Activated CD4-positive, alpha-beta T cell treated with anti-CD3 and anti-CD28 coated beads, Interleukin-2, amount 10 ng/mL, durations not matched to agents 24 days and 14 days (primary cell): ENCODE data around the gene DUSP15. TPM values are rescaled to one million over a fixed set of nuclear protein-coding genes. Genes with fewer than 3 reads are reported as not detected.
A peak's percentile ranks its signal among the peaks of the same experiment; 100 is the strongest.
"Not testable (repeated sequence)": the region's sequence is repeated elsewhere in the genome, so short reads cannot be mapped to it uniquely, and the experiment has no call there.

Source experiments
- DNase-seq: peaks from one replicate; pipeline ENCODE4 v3.0.0; 2022
- H3K27ac Mint-ChIP-seq: one replicate; pipeline ENCODE4 v1.8.0; 2022; ENCODE audit warnings: mild to moderate bottlenecking, mixed read lengths
- H3K27me3 Mint-ChIP-seq: one replicate; pipeline ENCODE4 v1.8.0; 2022; ENCODE audit warnings: mixed read lengths
- H3K36me3 Mint-ChIP-seq: one replicate; pipeline ENCODE4 v1.8.0; 2022; ENCODE audit warnings: low read depth, mild to moderate bottlenecking, mixed read lengths
- H3K4me1 Mint-ChIP-seq: one replicate; pipeline ENCODE4 v1.8.0; 2021; ENCODE audit warnings: mixed read lengths
- H3K4me3 Mint-ChIP-seq: one replicate; pipeline ENCODE4 v1.8.0; 2022; ENCODE audit warnings: mild to moderate bottlenecking, moderate library complexity, mixed read lengths
- H3K9me3 Mint-ChIP-seq: one replicate; pipeline ENCODE4 v1.8.0; 2021; ENCODE audit warnings: mixed read lengths
- intact Hi-C: fragments of 100-400 bp; cut with micrococcal nuclease; formaldehyde crosslinking; loops from one replicate; pipeline ENCODE4 v1.15.1; 2023
- total RNA-seq: library from RNA; stranded (reverse); gene quantifications from 2 replicates; pipeline ENCODE4 v1.2.3, GENCODE V29; 2022

Gene DUSP15
- total RNA-seq, 1 donor from 2014 or later: not detected

- intact Hi-C loops: no loop called here
- H3K4me1 Mint-ChIP-seq: peaks cover 9% of the 10 kb centered on the region
- no peak overlapping the region for H3K27ac Mint-ChIP-seq
- no peaks in the 10 kb centered on the region for H3K9me3 Mint-ChIP-seq
- no peaks in the 10 kb centered on the region for H3K27me3 Mint-ChIP-seq
- DNase-seq: no peak
- no peak overlapping the region for H3K4me3 Mint-ChIP-seq
- H3K36me3 Mint-ChIP-seq: no peaks in the 10 kb centered on the region
Measured at GRCh38 chr20:31833931-31834521, 36.3 kb downstream of the DUSP15 start.

- Mint-ChIP-seq H3K4me3 (no peak overlapping the region), H3K4me1 (peaks cover 9% of the 10 kb centered on the region), H3K36me3 (no peaks in the 10 kb centered on the region), H3K27me3 (no peaks in the 10 kb centered on the region), H3K9me3 (no peaks in the 10 kb centered on the region), H3K27ac (no peak overlapping the region)
- DNase-seq: peak; percentile 89
- intact Hi-C loops: no loop called here
Measured at GRCh38 chr20:31833130-31833930, 37.0 kb downstream of the DUSP15 start.

- no peaks in the 10 kb centered on the region for H3K9me3 Mint-ChIP-seq
- DNase-seq: no peak
- H3K36me3 Mint-ChIP-seq: no peaks in the 10 kb centered on the region
- H3K4me1 Mint-ChIP-seq: peaks cover 9% of the 10 kb centered on the region
- H3K27ac Mint-ChIP-seq: no peak overlapping the region
- H3K4me3 Mint-ChIP-seq: no peak overlapping the region
- intact Hi-C loops: no loop called here
- no peaks in the 10 kb centered on the region for H3K27me3 Mint-ChIP-seq
Measured at GRCh38 chr20:31831771-31832306, 38.5 kb downstream of the DUSP15 start.

GRCh38 chr20:31831211-31831610, 39.1 kb downstream of the DUSP15 start:
- peaks cover 4% of the 10 kb centered on the region for H3K4me1 Mint-ChIP-seq
- no peak overlapping the region for H3K27ac Mint-ChIP-seq
- no peak for DNase-seq
- no peaks in the 10 kb centered on the region for H3K9me3 Mint-ChIP-seq
- no peak overlapping the region for H3K4me3 Mint-ChIP-seq
- intact Hi-C loops: no loop called here
- H3K36me3 Mint-ChIP-seq: no peaks in the 10 kb centered on the region
- H3K27me3 Mint-ChIP-seq: no peaks in the 10 kb centered on the region

- no peak overlapping the region for H3K27ac Mint-ChIP-seq
- no peak for DNase-seq
- H3K9me3 Mint-ChIP-seq: no peaks in the 10 kb centered on the region
Measured at GRCh38 chr20:31830406-31830981, 39.8 kb downstream of the DUSP15 start.

GRCh38 chr20:31829731-31830130, 40.6 kb downstream of the DUSP15 start:
- Mint-ChIP-seq H3K27me3 (no peaks in the 10 kb centered on the region), H3K4me1 (no peaks in the 10 kb centered on the region), H3K36me3 (no peaks in the 10 kb centered on the region), H3K4me3 (no peak overlapping the region), H3K27ac (no peak overlapping the region), H3K9me3 (no peaks in the 10 kb centered on the region)
- intact Hi-C loops: loop anchor here (10.0 kb wide), 1 partner anchor 205 kb away; no protein-coding TSS in a partner anchor
- DNase-seq: no peak

More at GRCh38 chr20:31830406-31830981, 39.8 kb downstream of the DUSP15 start:
- intact Hi-C loops: no loop called here
- Mint-ChIP-seq H3K4me1 (no peaks in the 10 kb centered on the region), H3K27me3 (no peaks in the 10 kb centered on the region), H3K4me3 (no peak overlapping the region), H3K36me3 (no peaks in the 10 kb centered on the region)

- H3K9me3 Mint-ChIP-seq, H3K4me1 Mint-ChIP-seq, H3K36me3 Mint-ChIP-seq, DNase-seq, H3K27me3 Mint-ChIP-seq, H3K4me3 Mint-ChIP-seq, H3K27ac Mint-ChIP-seq: not testable (repeated sequence)
- intact Hi-C loops: loop anchor here (10.0 kb wide), 1 partner anchor 207 kb away; no protein-coding TSS in a partner anchor
Measured at GRCh38 chr20:31828016-31828415, 42.3 kb downstream of the DUSP15 start.

GRCh38 chr20:31827059-31827458, 43.3 kb downstream of the DUSP15 start:
- Mint-ChIP-seq H3K27me3 (peaks cover 2% of the 10 kb centered on the region), H3K27ac (no peak overlapping the region), H3K4me3 (no peak overlapping the region), H3K36me3 (no peaks in the 10 kb centered on the region), H3K4me1 (peaks cover 9% of the 10 kb centered on the region), H3K9me3 (no peaks in the 10 kb centered on the region)
- intact Hi-C loops: loop anchor here (10.0 kb wide), 1 partner anchor 208 kb away; no protein-coding TSS in a partner anchor
- no peak for DNase-seq

- Mint-ChIP-seq H3K4me3 (no peak overlapping the region), H3K36me3 (no peaks in the 10 kb centered on the region), H3K27ac (no peak overlapping the region), H3K9me3 (no peaks in the 10 kb centered on the region), H3K27me3 (peaks cover 5% of the 10 kb centered on the region), H3K4me1 (peaks cover 9% of the 10 kb centered on the region)
- DNase-seq: no peak
- intact Hi-C loops: loop anchor here (10.0 kb wide), 1 partner anchor 209 kb away; no protein-coding TSS in a partner anchor
Measured at GRCh38 chr20:31826074-31826473, 44.3 kb downstream of the DUSP15 start.

- Mint-ChIP-seq H3K4me1 (peaks cover 9% of the 10 kb centered on the region), H3K4me3 (no peak overlapping the region), H3K9me3 (no peaks in the 10 kb centered on the region), H3K27me3 (peaks cover 5% of the 10 kb centered on the region), H3K27ac (no peak overlapping the region), H3K36me3 (no peaks in the 10 kb centered on the region)
- intact Hi-C loops: loop anchor here (10.0 kb wide), 1 partner anchor 210 kb away; no protein-coding TSS in a partner anchor
- no peak for DNase-seq
Measured at GRCh38 chr20:31824554-31825313, 45.6 kb downstream of the DUSP15 start.

GRCh38 chr20:31824125-31824485, 46.2 kb downstream of the DUSP15 start:
- H3K27me3 Mint-ChIP-seq: peaks cover 5% of the 10 kb centered on the region
- intact Hi-C loops: loop anchor here (10.0 kb wide), 1 partner anchor 211 kb away; no protein-coding TSS in a partner anchor

GRCh38 chr20:31823360-31824124, 46.8 kb downstream of the DUSP15 start:
- Mint-ChIP-seq H3K27me3 (peaks cover 5% of the 10 kb centered on the region), H3K4me3 (no peak overlapping the region), H3K9me3 (no peaks in the 10 kb centered on the region), H3K4me1 (peaks cover 9% of the 10 kb centered on the region), H3K27ac (no peak overlapping the region), H3K36me3 (no peaks in the 10 kb centered on the region)
- DNase-seq: peak; percentile 56
- intact Hi-C loops: loop anchor here (2.0 to 10.0 kb wide), 2 partner anchors 129 to 211 kb away; partner anchors contain the start of gene PDRG1

More at GRCh38 chr20:31824125-31824485, 46.2 kb downstream of the DUSP15 start:
- Mint-ChIP-seq H3K4me3 (no peak overlapping the region), H3K9me3 (no peaks in the 10 kb centered on the region), H3K36me3 (no peaks in the 10 kb centered on the region), H3K27ac (no peak overlapping the region), H3K4me1 (peaks cover 9% of the 10 kb centered on the region)
- DNase-seq: no peak
